ENCODE results near the gene CBR1.
"Not testable (repeated sequence)": the region's sequence is repeated elsewhere in the genome, so short reads cannot be mapped to it uniquely, and the experiment has no call there.

The CBR1 gene

DNA sequence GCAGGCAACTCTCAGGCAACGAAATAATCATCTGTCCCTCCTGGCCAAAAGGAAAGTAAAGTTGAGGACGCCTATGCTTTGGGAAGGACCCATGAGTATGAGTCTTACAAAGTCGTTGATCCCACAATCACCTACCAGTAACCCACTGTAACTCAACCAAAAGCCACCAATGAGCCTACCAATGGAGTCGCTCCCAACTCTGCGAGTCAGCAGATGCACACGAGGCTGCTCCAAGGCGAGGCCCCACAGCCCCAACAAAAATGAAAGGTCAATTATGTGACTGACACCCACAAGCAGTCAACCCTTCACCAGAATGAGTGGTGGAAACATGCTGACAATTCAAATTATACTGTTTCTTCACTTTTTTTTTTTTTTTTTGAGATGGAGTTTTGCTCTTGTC, 21.5 kb upstream of the CBR1 start:
- DNase-seq (ENCODE audit: low read depth), result no peak

DNA sequence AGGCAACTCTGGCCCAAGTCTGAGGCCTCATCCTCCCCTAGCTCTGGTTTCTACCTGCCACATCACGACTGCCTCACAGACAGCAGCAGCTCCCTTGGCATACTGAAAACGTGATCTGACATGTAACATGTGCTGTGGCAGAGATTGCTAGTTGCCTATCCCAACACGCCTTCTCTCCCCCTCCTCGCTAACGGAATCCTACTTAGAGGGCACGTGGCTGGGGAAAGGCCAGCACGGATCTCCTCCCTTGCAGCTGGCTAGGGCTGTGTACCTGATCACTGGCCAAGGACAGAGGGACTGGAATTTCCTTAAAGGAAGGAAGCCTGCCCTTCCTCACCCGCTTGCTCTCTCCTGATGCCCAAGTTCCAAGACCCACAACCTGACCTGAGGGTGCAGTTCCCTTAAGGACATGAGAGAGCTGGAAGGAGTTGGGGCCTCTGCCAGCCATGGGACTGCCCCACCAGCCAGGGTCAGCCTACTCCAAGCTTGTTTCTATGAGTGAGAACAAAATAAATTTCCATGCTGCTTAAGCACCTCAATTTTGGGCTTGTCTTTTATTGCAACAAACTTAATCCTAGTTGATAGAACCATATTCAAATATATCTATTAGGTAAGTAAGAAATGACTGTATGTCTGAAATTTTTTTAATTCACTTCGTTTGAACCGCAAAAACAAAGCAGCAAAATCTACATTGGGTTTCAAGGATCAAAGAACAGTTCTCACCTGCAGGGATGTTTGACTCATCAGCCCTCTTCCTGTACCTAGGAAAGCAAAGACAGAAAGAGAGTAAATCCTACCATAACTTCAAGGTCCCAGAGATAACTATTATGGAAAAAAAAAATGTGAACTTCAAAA, 16.7 kb upstream of the CBR1 start:
- no peak for DNase-seq (ENCODE audit: low read depth)

DNA sequence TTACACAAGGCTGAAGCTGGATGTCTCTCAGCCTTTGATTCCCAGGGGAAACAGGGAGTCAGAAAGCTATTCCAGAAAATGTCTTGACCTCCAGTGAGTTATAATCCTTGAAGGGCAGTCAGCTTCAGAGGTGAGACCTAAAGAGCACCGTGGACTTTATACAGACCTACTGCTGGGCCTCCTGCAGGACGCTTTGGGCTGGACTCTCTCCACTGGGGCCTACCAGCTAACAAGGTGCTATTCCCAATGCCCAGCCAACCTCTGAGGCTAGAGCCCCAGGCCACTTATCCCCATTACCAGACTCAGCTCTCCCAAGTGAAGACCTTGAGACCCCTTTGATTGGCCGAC, 16.1 kb upstream of the CBR1 start:
- no peak for DNase-seq (ENCODE audit: low read depth)

DNA sequence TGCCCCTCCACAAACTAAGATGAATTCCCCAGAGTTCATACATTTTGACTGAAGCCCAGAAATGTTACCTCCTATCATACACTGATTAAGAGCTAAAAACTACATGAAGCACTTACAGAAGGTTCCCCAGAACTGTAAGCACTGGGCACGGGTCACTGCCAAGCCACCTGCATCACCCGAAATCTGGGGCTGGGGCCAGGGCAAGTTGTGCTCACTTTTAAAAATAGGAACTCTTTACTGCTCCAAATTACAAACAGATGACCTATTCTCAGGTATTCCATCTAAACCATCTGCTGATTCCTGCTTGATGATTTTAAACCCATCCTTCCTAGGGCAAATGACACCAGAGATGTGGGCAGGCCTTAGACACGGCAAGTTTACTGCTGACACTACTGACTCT, 14.3 kb upstream of the CBR1 start:
- DNase-seq (ENCODE audit: low read depth), result no peak

DNA sequence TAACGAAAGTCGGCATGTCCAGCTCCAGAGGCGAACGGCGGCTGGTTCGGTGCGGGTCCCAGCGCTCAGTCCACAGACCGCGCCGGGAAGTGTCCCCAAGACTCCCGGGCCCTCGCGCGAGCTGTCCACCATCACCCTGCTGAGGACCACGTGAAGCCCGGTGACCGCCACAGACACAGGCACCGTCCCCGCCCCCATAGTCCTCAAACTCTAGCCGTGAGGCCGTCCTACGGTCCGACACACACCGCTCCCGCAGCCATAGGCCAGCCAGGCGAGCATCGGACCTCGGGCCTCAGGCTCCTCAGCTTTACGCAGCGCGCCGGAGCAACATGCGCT, 10.0 kb upstream of the CBR1 start:
- no peak for DNase-seq (ENCODE audit: low read depth)

DNA sequence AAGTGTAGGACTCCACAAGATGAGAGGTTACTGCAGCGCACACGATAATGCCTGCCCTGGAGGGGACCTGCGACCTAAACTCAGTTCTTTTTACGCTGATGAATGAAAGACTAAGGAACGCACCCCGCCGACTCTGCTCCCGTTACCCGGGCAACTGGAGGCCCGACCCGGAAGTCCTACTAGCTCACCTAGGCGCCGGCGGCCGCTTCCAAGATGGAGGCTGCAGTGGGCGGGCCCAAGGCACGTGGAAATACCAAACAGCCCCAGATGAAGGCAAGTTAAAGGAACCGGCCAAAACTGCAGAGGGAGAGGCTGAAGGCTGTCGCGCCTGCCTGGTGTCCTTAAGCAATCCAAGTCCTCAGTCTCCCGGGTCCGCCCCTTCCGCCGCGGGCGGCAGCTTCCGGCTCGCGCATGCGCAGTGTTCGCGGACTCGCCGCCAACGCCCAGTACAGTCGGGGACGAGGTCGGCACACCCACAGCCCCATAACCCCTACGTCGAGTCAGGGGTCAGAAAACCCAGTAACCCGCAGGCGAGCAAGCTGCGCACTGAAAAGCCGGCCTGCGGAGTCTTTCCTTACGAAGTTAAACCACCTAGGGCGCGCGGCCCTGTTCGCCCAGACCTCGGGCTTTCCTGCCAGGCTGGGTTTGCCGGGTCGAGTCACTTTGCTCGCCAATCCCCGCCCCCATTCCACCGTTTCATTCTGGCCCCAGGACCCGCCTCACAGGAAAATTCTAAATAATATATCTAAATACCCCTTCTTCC, 9.5 kb upstream of the CBR1 start, which contains the start of gene SETD4:
Gene SETD4 (minus strand): TSS at position 368 of the 763 bp plus-strand sequence. CDS start 1,638 bp downstream, outside the sequence.
- DNase-seq (ENCODE audit: low read depth), result peak; percentile 88

DNA sequence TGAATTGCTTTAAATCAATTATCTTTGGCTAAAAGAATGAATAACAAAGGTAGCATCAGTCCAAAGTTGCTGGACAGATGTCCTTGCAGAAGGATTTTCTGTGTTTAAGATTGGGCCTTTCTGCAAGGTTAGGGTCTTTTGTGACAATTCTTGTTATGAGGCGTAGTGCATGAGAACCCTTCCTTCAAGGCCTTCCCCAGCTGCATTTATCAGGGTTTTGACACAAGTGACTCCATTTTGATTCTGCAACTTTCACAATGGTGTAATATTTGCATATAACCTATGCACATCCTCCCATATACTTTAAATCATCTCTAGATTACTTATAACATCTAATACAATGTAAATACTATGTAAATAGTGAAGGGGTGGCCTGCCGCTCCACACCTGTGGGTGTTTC, 8.4 kb upstream of the CBR1 start:
- DNase-seq (ENCODE audit: low read depth), result no peak

DNA sequence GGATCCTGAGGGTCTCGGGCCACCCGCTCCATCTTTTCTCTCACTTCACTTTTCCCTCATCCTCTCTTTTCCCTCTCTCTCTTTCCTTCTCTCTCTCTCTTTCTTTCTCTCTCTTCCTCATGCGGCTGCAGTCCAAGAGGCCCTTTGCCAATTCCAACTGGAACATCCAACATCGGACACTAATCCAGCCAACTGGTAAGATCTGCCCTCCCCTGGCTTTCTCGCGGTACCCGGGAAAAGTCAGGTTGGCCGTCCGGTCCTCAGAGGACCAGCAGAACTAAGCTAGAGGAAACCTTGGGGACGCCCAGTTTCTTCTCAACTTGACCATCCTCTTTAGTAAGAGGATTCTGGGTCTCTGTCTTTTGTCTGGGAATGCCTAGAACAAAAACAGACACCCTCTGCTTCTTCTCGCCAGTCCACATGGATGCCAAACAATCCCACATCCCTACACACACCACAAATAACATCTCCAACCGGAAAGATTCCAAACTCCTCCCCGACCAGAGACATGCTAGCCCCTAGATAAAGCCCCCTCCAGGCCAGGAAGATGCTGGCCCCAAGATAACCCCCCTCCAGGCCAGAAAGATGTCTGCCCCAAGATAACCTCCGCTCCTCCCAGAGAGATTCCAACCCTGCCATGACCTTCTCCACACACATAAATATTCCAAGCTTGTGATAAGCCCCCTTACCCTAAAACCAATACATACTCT, 6.3 kb upstream of the CBR1 start:
- DNase-seq (ENCODE audit: low read depth), result no peak

DNA sequence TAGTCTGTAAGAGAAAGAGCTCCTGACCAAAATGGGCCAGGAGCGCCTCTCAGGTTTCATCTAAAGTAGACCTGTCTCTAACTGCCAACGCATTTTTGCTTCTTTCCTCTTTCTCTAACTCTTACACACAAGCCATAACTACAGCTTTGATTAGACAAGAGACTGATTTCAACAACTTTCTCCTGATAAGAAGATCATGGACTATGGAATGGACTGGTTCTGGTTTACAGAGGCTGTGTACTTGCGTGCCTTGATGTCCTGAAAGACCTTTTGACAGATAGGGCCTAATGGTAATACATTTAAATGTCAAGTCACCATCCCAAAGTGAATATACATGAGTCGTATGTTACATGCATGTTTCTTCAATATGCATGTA, 5.8 kb upstream of the CBR1 start:
- DNase-seq (ENCODE audit: low read depth), result no peak

DNA sequence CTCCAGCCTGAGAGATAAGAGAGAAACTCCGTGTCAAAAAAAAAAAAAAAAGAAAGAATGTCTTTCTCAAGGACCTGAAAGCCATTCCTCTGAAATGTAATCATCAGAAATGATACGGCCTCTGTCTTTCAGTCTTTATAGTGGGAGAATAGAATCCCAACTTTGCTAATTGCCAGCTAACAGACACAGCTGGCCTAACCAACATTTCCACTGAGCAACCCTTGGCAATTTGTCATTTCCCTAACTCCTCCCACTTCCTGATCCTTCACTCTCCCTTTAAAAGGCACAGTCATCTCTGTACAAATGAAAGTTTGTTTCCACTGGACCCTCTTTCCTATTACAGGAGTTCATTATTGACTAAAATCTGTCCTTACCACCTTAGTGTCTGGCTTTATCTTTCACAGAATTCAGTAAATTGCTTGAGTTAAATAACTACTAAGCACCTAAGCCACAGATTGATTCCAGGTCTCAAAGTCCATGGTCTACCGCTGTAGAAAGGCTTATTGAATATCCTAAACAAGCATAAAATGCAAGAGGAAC, 4.3 kb upstream of the CBR1 start:
- DNase-seq (ENCODE audit: low read depth), result no peak

DNA sequence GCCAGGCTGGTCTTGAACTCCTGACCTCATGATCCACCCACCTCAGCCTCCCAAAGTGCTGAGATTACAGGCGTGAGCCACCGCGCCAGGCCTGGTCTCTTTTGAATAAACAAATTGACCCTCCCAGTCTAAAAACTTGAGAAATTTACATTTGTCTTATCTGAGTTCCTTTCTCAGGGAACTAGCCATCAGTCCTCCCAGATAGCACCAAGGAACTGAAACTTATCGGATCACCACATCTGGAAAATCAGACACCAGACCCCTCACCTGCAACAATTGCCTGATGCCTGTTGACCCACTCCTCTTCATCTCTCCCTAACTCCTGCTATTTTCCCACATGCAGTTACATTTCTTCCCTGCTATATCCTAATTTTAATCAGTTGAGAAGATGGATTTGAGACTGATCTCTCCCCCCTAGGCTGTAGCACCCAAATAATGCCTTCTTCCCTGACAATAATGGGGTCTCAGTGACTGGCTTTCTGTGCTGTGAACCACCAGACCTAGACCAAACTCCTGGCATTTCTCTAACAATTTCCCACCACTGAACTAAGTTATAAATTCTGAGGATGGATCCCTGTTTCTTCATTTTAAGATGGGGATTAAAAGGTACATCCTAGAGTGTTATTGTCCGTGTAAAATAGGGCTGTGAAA, 951 bp upstream of the CBR1 start:
- no peak for DNase-seq (ENCODE audit: low read depth)

DNA sequence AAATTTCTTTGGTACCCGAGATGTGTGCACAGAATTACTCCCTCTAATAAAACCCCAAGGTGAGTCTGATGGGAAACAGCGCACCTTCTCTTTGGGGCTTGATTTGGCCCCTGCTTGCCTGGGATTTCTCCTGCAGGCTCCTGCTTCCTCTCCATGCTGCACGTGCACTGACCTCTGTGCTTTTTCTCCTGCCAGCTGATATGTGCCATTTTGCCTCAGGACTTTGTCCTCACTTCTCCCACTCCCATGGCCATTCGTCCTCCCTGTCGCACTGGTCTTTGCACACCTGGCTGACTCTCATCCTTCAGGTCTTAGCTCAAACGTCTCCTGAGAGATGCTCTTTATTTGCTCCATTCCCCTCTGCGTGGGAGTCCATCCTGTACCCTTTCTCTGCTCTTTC, 1.2 kb downstream of the CBR1 start:
- no peak for DNase-seq (ENCODE audit: low read depth)

DNA sequence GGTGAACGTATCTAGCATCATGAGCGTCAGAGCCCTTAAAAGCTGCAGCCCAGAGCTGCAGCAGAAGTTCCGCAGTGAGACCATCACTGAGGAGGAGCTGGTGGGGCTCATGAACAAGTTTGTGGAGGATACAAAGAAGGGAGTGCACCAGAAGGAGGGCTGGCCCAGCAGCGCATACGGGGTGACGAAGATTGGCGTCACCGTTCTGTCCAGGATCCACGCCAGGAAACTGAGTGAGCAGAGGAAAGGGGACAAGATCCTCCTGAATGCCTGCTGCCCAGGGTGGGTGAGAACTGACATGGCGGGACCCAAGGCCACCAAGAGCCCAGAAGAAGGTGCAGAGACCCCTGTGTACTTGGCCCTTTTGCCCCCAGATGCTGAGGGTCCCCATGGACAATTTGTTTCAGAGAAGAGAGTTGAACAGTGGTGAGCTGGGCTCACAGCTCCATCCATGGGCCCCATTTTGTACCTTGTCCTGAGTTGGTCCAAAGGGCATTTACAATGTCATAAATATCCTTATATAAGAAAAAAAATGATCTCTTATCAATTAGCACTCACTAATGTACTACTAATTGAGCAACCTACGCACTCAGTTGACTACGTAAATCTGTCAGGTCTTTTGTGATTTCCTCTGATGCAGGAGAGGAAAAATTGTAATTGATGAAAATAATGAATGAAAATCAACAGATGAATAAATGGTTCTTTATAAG, 2.8 kb downstream of the CBR1 start:
- DNase-seq (ENCODE audit: low read depth), result no peak

DNA sequence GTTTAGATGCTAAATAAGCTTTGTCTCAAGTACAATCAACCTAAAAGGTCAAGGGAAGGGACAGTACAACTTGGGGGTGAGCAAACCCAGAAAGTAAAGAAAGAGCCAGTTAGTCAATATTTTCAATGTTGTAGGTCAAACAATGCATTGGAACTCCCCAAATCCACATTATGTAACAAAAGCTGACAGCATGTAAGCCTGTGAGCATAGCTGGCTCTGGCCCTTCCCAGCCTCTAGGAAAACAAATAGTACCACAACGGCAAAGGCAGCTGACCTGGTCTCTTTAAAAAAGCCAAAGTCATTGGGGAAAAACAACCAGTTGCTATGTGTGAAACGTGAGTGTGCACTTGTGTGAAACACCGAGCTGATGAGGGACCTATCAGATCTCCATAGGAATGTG, 3.4 kb downstream of the CBR1 start:
- DNase-seq (ENCODE audit: low read depth), result no peak

DNA sequence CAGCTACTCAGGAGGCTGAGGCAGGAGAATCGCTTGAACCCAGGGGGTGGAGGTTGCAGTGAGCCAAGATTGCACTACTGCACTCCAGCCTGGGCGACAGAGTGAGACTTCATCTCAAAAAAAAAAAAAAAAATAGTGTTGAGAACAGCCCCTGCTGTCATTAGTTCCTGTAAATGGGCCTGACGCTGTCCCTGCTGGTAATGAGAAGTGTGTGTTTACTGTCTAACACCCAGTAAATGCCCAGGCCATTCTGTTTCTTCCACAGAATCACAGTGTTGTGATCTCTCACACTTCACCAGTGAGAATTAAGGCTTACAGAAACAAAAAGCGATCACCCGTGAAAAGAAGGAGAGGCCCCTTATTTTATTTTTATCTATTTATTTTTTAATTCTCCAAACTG, 4.1 kb downstream of the CBR1 start:
- not testable (repeated sequence) for DNase-seq (ENCODE audit: low read depth)

DNA sequence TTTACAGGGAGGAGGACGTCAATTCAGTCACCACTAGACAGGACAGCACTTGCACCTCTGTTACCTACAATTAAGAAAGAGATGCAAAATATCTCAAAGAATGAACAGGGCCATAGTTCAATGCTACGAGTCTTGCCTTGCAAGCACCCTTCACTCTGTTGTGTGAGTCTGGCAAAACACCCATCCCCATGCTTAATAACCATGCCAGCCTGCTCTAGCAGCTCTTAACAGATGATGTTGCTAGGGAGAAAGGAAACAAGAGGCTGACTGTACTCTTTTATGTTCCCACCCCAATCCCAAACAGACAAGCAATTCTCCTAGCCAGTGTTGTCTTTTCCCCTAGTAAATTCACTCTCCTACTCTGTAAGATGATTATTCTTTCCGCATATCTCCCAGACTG, 5.3 kb downstream of the CBR1 start:
- no peak for DNase-seq (ENCODE audit: low read depth)

DNA sequence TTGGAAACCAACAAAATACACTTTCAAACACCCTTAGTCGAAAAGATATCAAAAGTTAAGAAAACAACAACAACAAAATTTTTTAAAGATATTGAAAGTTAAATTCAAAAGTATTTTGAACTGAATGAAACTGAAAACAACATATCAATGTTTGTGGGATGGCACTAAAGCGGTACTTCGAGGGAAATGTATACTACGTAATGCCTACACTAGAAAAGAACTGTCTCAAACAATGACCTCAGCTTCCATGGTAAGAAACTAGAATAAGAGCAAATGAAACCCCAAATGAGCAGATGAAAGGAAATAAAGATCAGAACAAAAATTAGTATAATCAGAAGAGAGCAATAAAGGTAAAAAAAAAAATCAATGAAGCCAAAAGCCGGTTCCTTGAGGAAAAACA, 6.1 kb downstream of the CBR1 start:
- DNase-seq (ENCODE audit: low read depth), result no peak

DNA sequence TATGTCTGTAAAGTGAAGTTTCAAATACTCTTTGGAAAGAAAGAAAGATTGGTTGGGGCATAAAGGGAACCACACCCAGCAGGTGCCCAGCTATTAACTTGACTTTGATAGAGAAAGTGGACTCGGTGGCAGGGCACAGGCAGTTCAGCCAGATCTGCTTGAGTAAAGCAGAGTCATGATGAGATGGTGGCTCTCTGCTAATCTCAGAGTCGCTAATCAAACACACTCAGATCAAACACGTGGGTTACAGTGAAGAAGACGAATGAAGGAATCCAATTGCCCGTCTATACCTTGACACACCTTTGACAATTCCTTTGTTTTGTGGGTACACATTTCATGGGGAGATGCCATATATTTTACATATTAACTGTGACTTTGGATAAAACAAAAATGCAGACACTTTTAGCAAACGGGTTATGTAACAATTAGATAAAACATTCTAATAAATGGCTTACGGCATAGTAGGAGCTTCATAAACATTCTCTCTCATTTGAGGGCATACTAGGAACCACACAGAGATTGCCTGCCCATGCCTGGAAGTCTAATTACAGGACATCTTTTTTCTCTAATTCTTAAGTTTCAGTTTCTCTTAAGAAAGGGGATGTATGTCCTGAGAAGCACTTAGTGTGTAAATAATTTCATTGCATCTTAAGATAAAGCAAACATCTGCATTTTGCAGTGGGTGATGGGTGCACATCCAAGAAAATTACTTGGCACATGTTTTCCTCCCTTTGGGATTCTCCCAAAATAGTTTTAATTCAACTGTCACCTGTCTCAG, 7.2 kb downstream of the CBR1 start:
- no peak for DNase-seq (ENCODE audit: low read depth)

DNA sequence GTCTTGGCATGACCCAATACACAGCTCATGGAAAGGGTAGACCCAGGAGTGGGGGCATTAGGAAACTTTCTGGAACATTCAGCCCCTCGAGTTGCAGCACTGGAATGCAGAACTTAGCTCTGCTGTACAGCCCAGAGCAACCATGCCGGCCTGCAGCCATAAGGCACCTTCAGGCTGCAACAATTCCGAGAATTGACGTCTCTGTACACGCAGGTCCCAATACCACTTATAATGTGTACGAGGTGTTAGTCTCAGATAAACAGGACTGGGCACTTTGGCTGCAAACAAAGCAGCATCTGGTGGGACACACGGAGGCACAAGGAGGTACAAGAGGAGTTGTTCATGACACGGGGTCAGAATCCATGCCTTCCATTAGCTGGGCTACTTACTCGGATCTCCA, 7.9 kb downstream of the CBR1 start:
- no peak for DNase-seq (ENCODE audit: low read depth)

DNA sequence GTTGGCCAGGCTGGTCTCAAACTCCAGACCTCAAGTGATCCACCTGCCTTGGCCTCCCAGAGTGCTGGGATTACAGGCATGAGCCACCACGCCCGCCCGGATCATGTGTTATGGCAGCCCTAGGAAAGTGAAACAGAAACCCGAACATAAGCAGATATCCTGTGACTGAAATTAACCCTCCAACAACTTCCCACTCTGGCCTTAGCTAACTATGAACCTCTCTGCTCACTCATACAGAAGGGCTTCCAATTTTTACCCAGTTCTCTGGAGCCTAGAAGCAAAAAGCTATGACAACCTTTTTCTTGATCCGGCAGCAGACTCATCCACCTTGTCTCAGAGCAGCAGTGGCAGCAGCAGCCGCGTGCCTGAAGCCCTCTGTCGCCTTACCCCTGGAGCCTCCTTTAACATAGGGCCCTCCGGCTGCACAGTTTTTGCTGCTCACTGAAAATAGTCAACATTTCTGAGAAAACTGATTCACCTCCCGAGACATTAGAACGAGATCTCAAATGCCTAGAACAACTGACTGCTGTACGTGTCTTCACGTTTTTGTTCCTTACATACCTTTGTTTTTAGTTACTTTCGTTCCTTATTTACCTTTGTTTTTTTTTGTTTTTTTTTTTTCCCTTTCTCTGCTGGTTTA, 9.3 kb downstream of the CBR1 start:
- DNase-seq (ENCODE audit: low read depth), result peak; percentile 3
